Mesenteric fat pad (tissue), 1 donor: ENCODE measurements around the gene FOLR3. TPM values are rescaled to one million over a fixed set of nuclear protein-coding genes. Genes with fewer than 3 reads are reported as not detected.
"Not testable (repeated sequence)": the region's sequence is repeated elsewhere in the genome, so short reads cannot be mapped to it uniquely, and the experiment has no call there.

Experiments used
- DNase-seq: peaks from one replicate; pipeline ENCODE4 v3.0.0-alpha.2; 2020; ENCODE audit warnings: low spot score
- total RNA-seq: library from RNA; stranded (reverse); fragmentation: NEBNext Ultra II Directional; extraction: Animal tissue kit (Norgen Biotek cat#: 25700); gene quantifications from one replicate; pipeline ENCODE4 v1.2.1, GENCODE V29; 2021
- donor health status: DM: yes; HTN: yes; CAD: no.

The FOLR3 gene
- total RNA-seq, 1 donor from 2014 or later: 18.4 TPM

GRCh38 chr11:72123117-72123653 is 12.3 kb upstream of the FOLR3 start:
- DNase-seq: no peak

- DNase-seq: no peak
Measured at GRCh38 chr11:72124046-72124445, 11.5 kb upstream of the FOLR3 start.

GRCh38 chr11:72125956-72126355 is 9.6 kb upstream of the FOLR3 start:
- DNase-seq: no peak

GRCh38 chr11:72127923-72128322 is 7.6 kb upstream of the FOLR3 start:
- no peak for DNase-seq

GRCh38 chr11:72129381-72129780 is 6.1 kb upstream of the FOLR3 start:
- DNase-seq: no peak

- no peak for DNase-seq
Measured at GRCh38 chr11:72132646-72133045, 2.9 kb upstream of the FOLR3 start.

- no peak for DNase-seq
Measured at GRCh38 chr11:72135891-72136683, 562 bp downstream of the FOLR3 start.

GRCh38 chr11:72136684-72137262 is 1.2 kb downstream of the FOLR3 start:
- peak; percentile 80 for DNase-seq

GRCh38 chr11:72138821-72139390 is 3.4 kb downstream of the FOLR3 start:
- peak; percentile 76 for DNase-seq

GRCh38 chr11:72139500-72139899 is 4.0 kb downstream of the FOLR3 start:
- peak; percentile 86 for DNase-seq

- no peak for DNase-seq
Measured at GRCh38 chr11:72140661-72141060, 5.1 kb downstream of the FOLR3 start.

GRCh38 chr11:72141066-72141465 is 5.5 kb downstream of the FOLR3 start:
- DNase-seq: no peak

- not testable (repeated sequence) for DNase-seq
Measured at GRCh38 chr11:72142086-72142485, 6.6 kb downstream of the FOLR3 start.

- DNase-seq: not testable (repeated sequence)
Measured at GRCh38 chr11:72142543-72142942, 7.0 kb downstream of the FOLR3 start.

- no peak for DNase-seq
Measured at GRCh38 chr11:72144807-72145565, 9.5 kb downstream of the FOLR3 start.

- no peak for DNase-seq
Measured at GRCh38 chr11:72146625-72147024, 11.1 kb downstream of the FOLR3 start.

- no peak for DNase-seq
Measured at GRCh38 chr11:72150882-72151281, 15.4 kb downstream of the FOLR3 start.

GRCh38 chr11:72153874-72154273 is 18.3 kb downstream of the FOLR3 start:
- DNase-seq: not testable (repeated sequence)

- DNase-seq: no peak
Measured at GRCh38 chr11:72154816-72155215, 19.3 kb downstream of the FOLR3 start.

GRCh38 chr11:72155751-72156150 is 20.2 kb downstream of the FOLR3 start:
- no peak for DNase-seq

- no peak for DNase-seq
Measured at GRCh38 chr11:72157131-72157530, 21.6 kb downstream of the FOLR3 start.

GRCh38 chr11:72160319-72160718 is 24.8 kb downstream of the FOLR3 start:
- no peak for DNase-seq
